Measurements from ENCODE around the gene KRTAP5-2. TPM values are rescaled to one million over a fixed set of nuclear protein-coding genes. Genes with fewer than 3 reads are reported as not detected.
A peak's percentile ranks its signal among the peaks of the same experiment; 100 is the strongest.

The KRTAP5-2 gene
- total RNA-seq, 4 donors from 2014 or later = not detected

GRCh38 chr11:1574933-1575242 lies 23.2 kb downstream of the KRTAP5-2 start:
- ATAC-seq (ENCODE audit: low FRiP score) (no peak), DNase-seq (ENCODE audit: low spot score) (no peak)
- no peak for TF ChIP-seq CTCF (IDR thresholded peaks at IDR 0.05)

GRCh38 chr11:1574238-1574932 lies 23.7 kb downstream of the KRTAP5-2 start:
- DNase-seq (ENCODE audit: low spot score) (no peak), ATAC-seq (ENCODE audit: low FRiP score) (no peak)
- TF ChIP-seq CTCF (IDR thresholded peaks at IDR 0.05) = peak in 2 of 3 donors; percentile 52 to 79

GRCh38 chr11:1573903-1574237 lies 24.2 kb downstream of the KRTAP5-2 start:
- DNase-seq (ENCODE audit: low spot score) (no peak), ATAC-seq (ENCODE audit: low FRiP score) (no peak)
- no peak for TF ChIP-seq CTCF (IDR thresholded peaks at IDR 0.05)

GRCh38 chr11:1573077-1573902 lies 24.8 kb downstream of the KRTAP5-2 start:
- DNase-seq (ENCODE audit: low spot score) = no peak
- ATAC-seq (ENCODE audit: low FRiP score) = no peak
- TF ChIP-seq CTCF (IDR thresholded peaks at IDR 0.05) = no peak

- peak; percentile 57 for ATAC-seq (ENCODE audit: low FRiP score)
- TF ChIP-seq CTCF (IDR thresholded peaks at IDR 0.05) = no peak
- peak; percentile 79 for DNase-seq (ENCODE audit: low spot score)
Measured at GRCh38 chr11:1572197-1573076, 25.7 kb downstream of the KRTAP5-2 start, which contains the start of gene DUSP8. Gene DUSP8 (minus strand): TSS chr11:1572271. CDS start chr11:1565826, 6,445 bp downstream.

- ATAC-seq (ENCODE audit: low FRiP score) (no peak), DNase-seq (ENCODE audit: low spot score) (no peak)
- TF ChIP-seq CTCF (IDR thresholded peaks at IDR 0.05) = no peak
Measured at GRCh38 chr11:1571760-1572196, 26.3 kb downstream of the KRTAP5-2 start.
